HCT116 (cell line): Measurements from ENCODE around the gene TOMM22.

Experiments used
- ATF3 ChIP-seq: IDR thresholded peaks from 2 replicates; pipeline ENCODE4 v1.6.1; 2012
- CEBPB ChIP-seq: IDR thresholded peaks from 2 replicates; pipeline ENCODE4 v1.6.1; 2012; ENCODE audit warnings: low read depth
- CTCF ChIP-seq, 3 experiments: fragments of 200-600 bp in 1 of 3; sonication (generic) in 1 of 3; IDR thresholded peaks in 2 of 3; conservative IDR thresholded peaks in 1 of 3; 2 replicates each; pipeline ENCODE4 v1.5.1; 2012 to 2017; ENCODE audit warnings: low read depth in 2 of 3, low read length in 2 of 3, antibody characterized with exemption in 1 of 3, borderline replicate concordance in 1 of 3, control low read depth in 1 of 3, mild to moderate bottlenecking in 1 of 3, mixed read lengths in 1 of 3, mixed run types in 1 of 3, moderate library complexity in 1 of 3; ENCODE audit not compliant: insufficient read depth in 1 of 3
- EZH2 ChIP-seq: fragments of 200-600 bp; sonication (generic); IDR thresholded peaks from 2 replicates; pipeline ENCODE4 v1.6.1; 2017; ENCODE audit warnings: antibody characterized with exemption, mixed run types
- FOSL1 ChIP-seq: IDR thresholded peaks from 2 replicates; pipeline ENCODE4 v1.6.1; 2012; ENCODE audit warnings: low read depth
- POLR2A ChIP-seq: IDR thresholded peaks from 2 replicates; pipeline ENCODE4 v1.7.0; 2011; ENCODE audit warnings: borderline replicate concordance; ENCODE audit not compliant: insufficient read depth, insufficient read length; ENCODE audit errors: extremely low read depth
- POLR2AphosphoS5 ChIP-seq: IDR thresholded peaks from 2 replicates; pipeline ENCODE4 v1.6.1; 2011; ENCODE audit warnings: mild to moderate bottlenecking, low read depth, low read length, moderate library complexity
- RAD21 ChIP-seq: IDR thresholded peaks from 2 replicates; pipeline ENCODE4 v1.6.1; 2012; ENCODE audit warnings: low read depth, mild to moderate bottlenecking
- YY1 ChIP-seq: IDR thresholded peaks from 2 replicates; pipeline ENCODE4 v1.6.1; 2011; ENCODE audit warnings: low read length, low read depth, moderate library complexity, mild to moderate bottlenecking; ENCODE audit not compliant: insufficient replicate concordance; ENCODE audit errors: extremely low read depth
- ZBTB33 ChIP-seq: IDR thresholded peaks from 2 replicates; pipeline ENCODE4 v1.6.1; 2011; ENCODE audit warnings: mild to moderate bottlenecking, low read length, moderate library complexity; ENCODE audit not compliant: insufficient replicate concordance; ENCODE audit errors: extremely low read depth
- ZFX ChIP-seq: fragments of 450-650 bp; IDR thresholded peaks from 2 replicates; pipeline ENCODE4 v1.6.1; 2017
- TF ChIP-seq, protein P1 (sequence below): IDR thresholded peaks from 2 replicates; pipeline ENCODE4 v1.6.1; 2012
- TF ChIP-seq, protein P2 (sequence below): IDR thresholded peaks from 2 replicates; pipeline ENCODE4 v1.6.1; 2012; ENCODE audit warnings: low read depth

DNA sequence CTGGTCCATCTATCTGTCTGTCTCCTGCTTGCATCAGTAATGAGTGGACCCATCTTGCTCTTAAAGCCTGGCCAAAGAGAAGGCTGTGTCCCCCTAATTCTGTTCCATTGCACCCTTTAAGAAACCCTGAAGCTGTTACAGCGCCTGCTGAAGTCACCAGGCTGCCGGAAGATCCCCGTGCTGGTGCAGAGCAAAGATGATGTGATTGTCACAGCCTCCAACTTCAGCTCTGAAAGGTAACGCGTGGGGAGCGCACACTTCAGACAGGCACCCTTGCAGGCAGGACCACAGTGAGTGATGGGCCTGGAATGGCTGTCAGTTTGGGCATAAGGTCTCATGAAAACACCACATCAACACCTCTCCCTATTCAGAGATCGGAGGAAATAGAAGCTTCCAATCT, 42.4 kb downstream of the TOMM22 start:
- TF ChIP-seq, protein P1, sequence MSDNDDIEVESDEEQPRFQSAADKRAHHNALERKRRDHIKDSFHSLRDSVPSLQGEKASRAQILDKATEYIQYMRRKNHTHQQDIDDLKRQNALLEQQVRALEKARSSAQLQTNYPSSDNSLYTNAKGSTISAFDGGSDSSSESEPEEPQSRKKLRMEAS, result no peak
- TF ChIP-seq CTCF (IDR thresholded peaks at IDR 0.05 in 2 of 3, conservative IDR thresholded peaks at IDR 0.05 in 1 of 3; ENCODE audit: borderline replicate concordance in 1 of 3, insufficient read depth in 1 of 3, low read depth in 2 of 3, low read length in 2 of 3), result no peak
- TF ChIP-seq, protein P2, sequence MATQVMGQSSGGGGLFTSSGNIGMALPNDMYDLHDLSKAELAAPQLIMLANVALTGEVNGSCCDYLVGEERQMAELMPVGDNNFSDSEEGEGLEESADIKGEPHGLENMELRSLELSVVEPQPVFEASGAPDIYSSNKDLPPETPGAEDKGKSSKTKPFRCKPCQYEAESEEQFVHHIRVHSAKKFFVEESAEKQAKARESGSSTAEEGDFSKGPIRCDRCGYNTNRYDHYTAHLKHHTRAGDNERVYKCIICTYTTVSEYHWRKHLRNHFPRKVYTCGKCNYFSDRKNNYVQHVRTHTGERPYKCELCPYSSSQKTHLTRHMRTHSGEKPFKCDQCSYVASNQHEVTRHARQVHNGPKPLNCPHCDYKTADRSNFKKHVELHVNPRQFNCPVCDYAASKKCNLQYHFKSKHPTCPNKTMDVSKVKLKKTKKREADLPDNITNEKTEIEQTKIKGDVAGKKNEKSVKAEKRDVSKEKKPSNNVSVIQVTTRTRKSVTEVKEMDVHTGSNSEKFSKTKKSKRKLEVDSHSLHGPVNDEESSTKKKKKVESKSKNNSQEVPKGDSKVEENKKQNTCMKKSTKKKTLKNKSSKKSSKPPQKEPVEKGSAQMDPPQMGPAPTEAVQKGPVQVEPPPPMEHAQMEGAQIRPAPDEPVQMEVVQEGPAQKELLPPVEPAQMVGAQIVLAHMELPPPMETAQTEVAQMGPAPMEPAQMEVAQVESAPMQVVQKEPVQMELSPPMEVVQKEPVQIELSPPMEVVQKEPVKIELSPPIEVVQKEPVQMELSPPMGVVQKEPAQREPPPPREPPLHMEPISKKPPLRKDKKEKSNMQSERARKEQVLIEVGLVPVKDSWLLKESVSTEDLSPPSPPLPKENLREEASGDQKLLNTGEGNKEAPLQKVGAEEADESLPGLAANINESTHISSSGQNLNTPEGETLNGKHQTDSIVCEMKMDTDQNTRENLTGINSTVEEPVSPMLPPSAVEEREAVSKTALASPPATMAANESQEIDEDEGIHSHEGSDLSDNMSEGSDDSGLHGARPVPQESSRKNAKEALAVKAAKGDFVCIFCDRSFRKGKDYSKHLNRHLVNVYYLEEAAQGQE, result no peak
- TF ChIP-seq POLR2A, result no peak
- no peak for TF ChIP-seq POLR2AphosphoS5
- TF ChIP-seq YY1, result no peak
- no peak for TF ChIP-seq CEBPB
- TF ChIP-seq FOSL1, result no peak
- TF ChIP-seq EZH2, result no peak
- no peak for TF ChIP-seq ZBTB33
- TF ChIP-seq ATF3, result no peak
- no peak for TF ChIP-seq ZFX
- no peak for TF ChIP-seq RAD21
